Liver (tissue), 9 donors: ENCODE results near the gene BCL7C. TPM values are rescaled to one million over a fixed set of nuclear protein-coding genes. Genes with fewer than 3 reads are reported as not detected.
"Not testable (repeated sequence)": the region's sequence is repeated elsewhere in the genome, so short reads cannot be mapped to it uniquely, and the experiment has no call there.

ENCODE experiments used
- DNase-seq: peaks from one replicate; pipeline ENCODE4 v3.0.0-alpha.2; 2017; ENCODE audit warnings: low spot score
- H3K27ac ChIP-seq, 2 donors: one replicate each; pipeline ENCODE4 v1.7.0; 2013; ENCODE audit warnings: inconsistent platforms in 2 of 2, low read length in 2 of 2, control low read depth in 1 of 2, low read depth in 1 of 2, mild to moderate bottlenecking in 1 of 2
- H3K27me3 ChIP-seq, 4 donors: one replicate each; pipeline versions ENCODE4 v1.6.1 to v1.7.0; 2013; ENCODE audit warnings: low read length in 3 of 4, inconsistent platforms in 1 of 4, mild to moderate bottlenecking in 1 of 4, moderate library complexity in 1 of 4; ENCODE audit not compliant: control insufficient read depth in 4 of 4, insufficient read depth in 4 of 4
- H3K36me3 ChIP-seq, 4 donors: one replicate each; pipeline versions ENCODE4 v1.6.1 to v1.7.0; 2013; ENCODE audit warnings: low read length in 3 of 4, mild to moderate bottlenecking in 3 of 4, low read depth in 1 of 4, moderate library complexity in 1 of 4; ENCODE audit not compliant: control insufficient read depth in 4 of 4, insufficient read depth in 3 of 4
- H3K4me1 ChIP-seq, 4 donors: one replicate each; pipeline versions ENCODE4 v1.6.1 to v1.7.0; 2013; ENCODE audit warnings: low read length in 3 of 4, mild to moderate bottlenecking in 3 of 4, moderate library complexity in 1 of 4; ENCODE audit not compliant: control insufficient read depth in 4 of 4, insufficient read depth in 4 of 4
- H3K4me3 ChIP-seq, 3 donors: one replicate each; pipeline versions ENCODE4 v1.6.1 to v1.7.0; 2013; ENCODE audit warnings: low read length in 3 of 3, control low read depth in 1 of 3, low read depth in 1 of 3, mild to moderate bottlenecking in 1 of 3
- H3K9ac ChIP-seq, 2 donors: one replicate each; pipeline ENCODE4 v1.7.0; 2013; ENCODE audit warnings: low read length in 2 of 2, mild to moderate bottlenecking in 2 of 2, moderate library complexity in 2 of 2, control low read depth in 1 of 2, low read depth in 1 of 2
- H3K9me3 ChIP-seq, 4 donors: one replicate each; pipeline versions ENCODE4 v1.6.1 to v1.7.0; 2013; ENCODE audit warnings: low read length in 3 of 4; ENCODE audit not compliant: control insufficient read depth in 4 of 4
- ATF3 ChIP-seq: IDR thresholded peaks from 2 replicates; pipeline ENCODE4 v1.6.1; 2016; ENCODE audit warnings: antibody characterized with exemption
- CTCF ChIP-seq: fragments of 150-350 bp; IDR thresholded peaks from 2 replicates; pipeline ENCODE4 v1.5.1; 2017; ENCODE audit warnings: improper control_type of control experiment, low read depth, low read length; ENCODE audit not compliant: missing input control
- EGR1 ChIP-seq, 2 donors: IDR thresholded peaks; 2 replicates each; pipeline ENCODE4 v1.6.1; 2016 to 2018; ENCODE audit warnings: antibody characterized with exemption in 2 of 2, low read depth in 2 of 2
- FOXA2 ChIP-seq: IDR thresholded peaks from 2 replicates; pipeline ENCODE4 v1.6.1; 2016; ENCODE audit warnings: antibody characterized with exemption
- GABPA ChIP-seq, 2 donors: IDR thresholded peaks in 1 of 2; conservative IDR thresholded peaks in 1 of 2; 2 replicates each; pipeline ENCODE4 v1.6.1; 2016; ENCODE audit warnings: antibody characterized with exemption in 2 of 2, mild to moderate bottlenecking in 1 of 2, moderate library complexity in 1 of 2
- HNF4G ChIP-seq: IDR thresholded peaks from 2 replicates; pipeline ENCODE4 v1.6.1; 2016; ENCODE audit warnings: antibody characterized with exemption
- JUND ChIP-seq, 2 donors: IDR thresholded peaks; 2 replicates each; pipeline ENCODE4 v1.6.1; 2016; ENCODE audit warnings: antibody characterized with exemption in 2 of 2
- MAX ChIP-seq: IDR thresholded peaks from 2 replicates; pipeline ENCODE4 v1.6.1; 2016; ENCODE audit warnings: antibody characterized with exemption
- NR2F2 ChIP-seq: IDR thresholded peaks from 2 replicates; pipeline ENCODE4 v1.6.1; 2016; ENCODE audit warnings: antibody characterized with exemption
- RAD21 ChIP-seq, 2 donors: IDR thresholded peaks; 2 replicates each; pipeline ENCODE4 v1.6.1; 2016; ENCODE audit warnings: antibody characterized with exemption in 2 of 2, mild to moderate bottlenecking in 2 of 2
- REST ChIP-seq: IDR thresholded peaks from 2 replicates; pipeline ENCODE4 v1.6.1; 2016; ENCODE audit warnings: antibody characterized with exemption, mild to moderate bottlenecking
- RXRA ChIP-seq, 2 donors: IDR thresholded peaks; 2 replicates each; pipeline ENCODE4 v1.6.1; 2017 to 2018; ENCODE audit warnings: antibody characterized with exemption in 2 of 2, mild to moderate bottlenecking in 1 of 2
- SP1 ChIP-seq: IDR thresholded peaks from 2 replicates; pipeline ENCODE4 v1.6.1; 2018; ENCODE audit warnings: antibody characterized with exemption, mild to moderate bottlenecking
- TAF1 ChIP-seq: conservative IDR thresholded peaks from 2 replicates; pipeline ENCODE4 v1.6.1; 2016; ENCODE audit warnings: antibody characterized with exemption, mild to moderate bottlenecking
- YY1 ChIP-seq: IDR thresholded peaks from 2 replicates; pipeline ENCODE4 v1.6.1; 2016; ENCODE audit warnings: antibody characterized with exemption, mild to moderate bottlenecking
- ZBTB33 ChIP-seq: IDR thresholded peaks from 2 replicates; pipeline ENCODE4 v1.6.1; 2016; ENCODE audit warnings: antibody characterized with exemption
- WGBS: extraction: QIAGEN DNeasy Blood & Tissue Kit; methylation state at CpG from one replicate; pipeline ENCODE4 v1.1.7; 2013; 5-methylcytosine and 5-hydroxymethylcytosine counted together
- polyA plus RNA-seq, 2 donors: library from polyadenylated mRNA; stranded (reverse) in 1 of 2; unstranded in 1 of 2; fragments of 200-250 nt in 1 of 2; fragments of >200 nt in 1 of 2; fragmentation: Nextera tagmentation in 1 of 2; extraction: Ambion mirVana in 1 of 2; gene quantifications; one replicate each; pipeline versions ENCODE4 v1.2.1 to v1.2.3, GENCODE V29; 2013 to 2015
- total RNA-seq, 2 donors: library from RNA; depleted of rRNA; stranded (reverse); fragments of >200 nt; gene quantifications; one replicate each; pipeline ENCODE4 v1.2.3, GENCODE V29; 2014
- donor health status: healthy.
- donor health status: healthy.
- donor health status: healthy.
- donor health status: healthy.
- donor health status: healthy.

BCL7C gene
- total and polyA plus RNA-seq, 4 donors: 3.4 to 7.1 (median 5.5) TPM

GRCh38 chr16:30860729-30861128 is 33.1 kb downstream of the BCL7C start:
- not testable (repeated sequence) for H3K9me3 ChIP-seq, H3K27me3 ChIP-seq, H3K4me1 ChIP-seq, H3K9ac ChIP-seq, H3K27ac ChIP-seq, H3K36me3 ChIP-seq, DNase-seq, H3K4me3 ChIP-seq
- 91% methylated on average over 7 of the region's 7 CpGs for WGBS

GRCh38 chr16:30858829-30859423 is 35.0 kb downstream of the BCL7C start:
- TF ChIP-seq JUND (IDR thresholded peaks at IDR 0.05): no peak
- WGBS: 91% methylated on average over 4 of the region's 4 CpGs
- Histone ChIP-seq H3K9ac (no peak overlapping the region), H3K36me3 (no peaks in the 10 kb centered on the region), H3K27ac (no peak overlapping the region), H3K4me3 (no peak overlapping the region), H3K4me1 (no peaks in the 10 kb centered on the region), H3K9me3 (no peaks in the 10 kb centered on the region), H3K27me3 (no peaks in the 10 kb centered on the region)
- no peak for DNase-seq

GRCh38 chr16:30858111-30858495 is 35.8 kb downstream of the BCL7C start:
- Histone ChIP-seq H3K4me1 (no peaks in the 10 kb centered on the region), H3K27me3 (no peaks in the 10 kb centered on the region), H3K9ac (no peak overlapping the region), H3K27ac (no peak overlapping the region), H3K9me3 (no peaks in the 10 kb centered on the region), H3K36me3 (no peaks in the 10 kb centered on the region), H3K4me3 (no peak overlapping the region)
- WGBS: 96% methylated on average over 3 of the region's 3 CpGs
- no peak for DNase-seq
- TF ChIP-seq YY1 (no peak), HNF4G (no peak), TAF1 (no peak), ATF3 (no peak), FOXA2 (no peak), RAD21 (IDR thresholded peaks at IDR 0.05) (no peak), EGR1 (IDR thresholded peaks at IDR 0.05; ENCODE audit: low read depth in 2 of 2) (no peak), GABPA (IDR thresholded peaks at IDR 0.05 in 1 of 2, conservative IDR thresholded peaks at IDR 0.05 in 1 of 2) (no peak), SP1 (no peak), ZBTB33 (no peak), NR2F2 (no peak), RXRA (IDR thresholded peaks at IDR 0.05) (no peak), REST (no peak), JUND (IDR thresholded peaks at IDR 0.05) (no peak), CTCF (no peak), MAX (no peak)
